ENCODE data around the gene TMEM45B. TPM values are rescaled to one million over a fixed set of nuclear protein-coding genes. Genes with fewer than 3 reads are reported as not detected.

Gene TMEM45B
- total and polyA plus RNA-seq, 5 experiments from 2014 or later, result 0.96 to 6.1 (median 1.7) TPM

- peak overlapping the region in 1 of 10 donors; percentile 33 for H3K27ac Mint-ChIP-seq
- no peaks in the 10 kb centered on the region for H3K9me3 Mint-ChIP-seq
- POLR2A ChIA-PET, result interaction anchor here (1.2 kb wide), 1 partner anchor 10 kb away, joined by 3 read pairs; no protein-coding TSS in a partner anchor
- H3K27me3 Mint-ChIP-seq, result no peaks in the 10 kb centered on the region
- ATAC-seq (no peak), DNase-seq (no peak)
- peaks cover 22 to 33% (median 26%) of the 10 kb centered on the region in 4 donors for H3K4me1 Mint-ChIP-seq
- H3K36me3 Mint-ChIP-seq, result peaks cover 5 to 94% (median 43%) of the 10 kb centered on the region in 3 donors
- no peak overlapping the region for H3K4me3 Mint-ChIP-seq
Measured at GRCh38 chr11:129885381-129885780, 69.7 kb downstream of the TMEM45B start.

- Mint-ChIP-seq H3K36me3 (peaks cover 5 to 85% (median 26%) of the 10 kb centered on the region in 3 donors), H3K27ac (peak overlapping the region in 9 of 10 donors; percentile 16 to 93 (median 79)), H3K4me1 (peaks cover 26 to 50% (median 43%) of the 10 kb centered on the region in 4 donors), H3K9me3 (no peaks in the 10 kb centered on the region), H3K4me3 (peak overlapping the region in 7 of 10 donors; percentile 31 to 76 (median 59)), H3K27me3 (no peaks in the 10 kb centered on the region)
- peak; percentile 96 for ATAC-seq
- peak in 7 of 10 donors; percentile 17 to 60 (median 28) for DNase-seq
- POLR2A ChIA-PET, result interaction anchor here (0.8 to 1.6 kb wide), 5 partner anchors 9 to 114 kb away, joined by 3 to 5 read pairs (median 3); partner anchors contain the start of gene PRDM10
Measured at GRCh38 chr11:129888451-129888850, 72.8 kb downstream of the TMEM45B start.

DNA sequence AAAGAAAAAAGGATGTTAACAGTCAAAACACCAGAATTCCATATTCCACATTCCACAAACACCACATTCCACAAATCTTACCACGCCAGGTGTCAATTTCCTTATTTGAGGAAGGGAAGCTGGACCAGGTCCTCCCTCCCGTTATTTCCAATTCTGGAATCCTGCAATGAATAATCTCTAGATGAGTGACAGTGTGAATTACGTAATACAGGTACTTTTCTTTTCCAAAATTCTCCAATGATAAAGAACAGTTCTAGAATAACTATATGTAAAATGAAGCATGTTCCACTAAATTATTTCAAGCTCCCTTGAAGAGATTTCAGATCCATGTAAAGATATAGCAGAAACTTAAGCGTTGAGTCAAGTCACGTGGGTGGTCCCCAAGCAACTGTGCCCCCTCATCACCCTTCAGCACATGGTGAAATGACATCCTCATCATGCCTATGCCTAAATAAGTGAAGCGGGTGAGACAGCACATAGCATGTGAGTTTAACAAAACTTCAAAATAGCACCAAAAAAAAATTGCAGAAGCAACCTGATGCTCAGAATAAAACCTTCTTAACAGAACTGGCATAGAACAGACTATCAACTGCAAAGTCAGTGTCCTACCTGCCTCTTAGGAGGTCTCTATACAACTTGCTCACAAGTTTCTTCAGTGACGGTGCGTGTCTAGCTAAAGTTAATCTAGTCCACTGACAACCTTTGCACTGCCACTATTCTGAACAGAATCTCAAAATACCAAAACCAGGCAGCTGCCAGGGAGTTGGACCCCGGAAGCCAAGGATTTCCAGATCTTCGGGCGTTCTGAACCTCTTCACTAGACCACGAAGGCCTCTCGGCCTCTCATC, 78.9 kb downstream of the TMEM45B start:
- Mint-ChIP-seq H3K9me3 (no peaks in the 10 kb centered on the region), H3K27me3 (no peaks in the 10 kb centered on the region), H3K4me3 (peak overlapping the region; percentile 82 to 94 (median 92)), H3K27ac (peak overlapping the region; percentile 76 to 94 (median 90)), H3K4me1 (peaks cover 31 to 49% (median 47%) of the 10 kb centered on the region in 4 donors), H3K36me3 (peaks cover 2 to 29% (median 3%) of the 10 kb centered on the region in 3 donors)
- POLR2A ChIA-PET, result interaction anchor here (0.6 to 2.0 kb wide), 11 partner anchors 7 to 228 kb away, joined by 3 to 18 read pairs (median 4); partner anchors contain the start of gene PRDM10
- ATAC-seq (peak; percentile 6 to 27), DNase-seq (peak in 2 of 10 donors; percentile 19 to 34)

GRCh38 chr11:129895126-129896041, 79.7 kb downstream of the TMEM45B start, which contains the start of gene NFRKB:
TSS of gene NFRKB (minus strand) at chr11:129895578. CDS start at chr11:129892849, 2,729 bp downstream.
- H3K36me3 Mint-ChIP-seq, result peaks cover 0 to 27% (median 3%) of the 10 kb centered on the region in 3 donors
- POLR2A ChIA-PET, result interaction anchor here (0.6 to 2.0 kb wide), 10 partner anchors 8 to 227 kb away, joined by 3 to 18 read pairs (median 4); partner anchors contain the start of gene PRDM10
- peak; percentile 93 to 94 for ATAC-seq
- no peaks in the 10 kb centered on the region for H3K9me3 Mint-ChIP-seq
- peak within 1 kb of the TSS; percentile 82 to 94 (median 92) for H3K4me3 Mint-ChIP-seq
- peaks cover 24 to 43% (median 38%) of the 10 kb centered on the region in 4 donors for H3K4me1 Mint-ChIP-seq
- DNase-seq, result peak; percentile 67 to 92 (median 87)
- no peaks in the 10 kb centered on the region for H3K27me3 Mint-ChIP-seq
- H3K27ac Mint-ChIP-seq, result peak within 1 kb of the TSS; percentile 76 to 94 (median 90)

DNA sequence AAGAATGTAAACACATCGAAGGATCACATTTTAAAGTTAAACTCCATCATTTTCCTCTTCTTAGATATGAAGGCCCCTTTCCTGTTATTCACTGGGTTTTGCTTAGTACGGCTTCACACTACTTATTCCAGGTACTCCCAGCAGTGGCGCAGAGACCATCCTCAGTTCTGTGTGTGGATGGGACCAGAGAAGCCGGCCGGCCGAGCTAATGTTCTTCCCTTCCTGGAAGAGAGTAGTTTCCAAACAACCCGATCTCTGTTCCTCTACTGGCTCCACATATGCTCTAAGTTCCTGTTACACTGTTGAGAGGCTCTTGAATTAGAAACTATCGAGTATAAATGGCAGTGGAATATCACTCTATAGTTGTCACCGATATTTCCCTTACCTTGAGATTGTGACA, 80.4 kb downstream of the TMEM45B start:
- ATAC-seq, result no peak
- H3K36me3 Mint-ChIP-seq, result peaks cover 0 to 26% (median 3%) of the 10 kb centered on the region in 3 donors
- no peaks in the 10 kb centered on the region for H3K27me3 Mint-ChIP-seq
- H3K27ac Mint-ChIP-seq, result peak overlapping the region; percentile 76 to 94 (median 86)
- no peaks in the 10 kb centered on the region for H3K9me3 Mint-ChIP-seq
- POLR2A ChIA-PET, result interaction anchor here (1.0 to 2.0 kb wide), 7 partner anchors 9 to 175 kb away, joined by 3 to 18 read pairs (median 5); partner anchors contain the start of gene PRDM10
- peak overlapping the region; percentile 82 to 94 (median 92) for H3K4me3 Mint-ChIP-seq
- DNase-seq, result no peak
- H3K4me1 Mint-ChIP-seq, result peaks cover 24 to 43% (median 37%) of the 10 kb centered on the region in 4 donors

DNA sequence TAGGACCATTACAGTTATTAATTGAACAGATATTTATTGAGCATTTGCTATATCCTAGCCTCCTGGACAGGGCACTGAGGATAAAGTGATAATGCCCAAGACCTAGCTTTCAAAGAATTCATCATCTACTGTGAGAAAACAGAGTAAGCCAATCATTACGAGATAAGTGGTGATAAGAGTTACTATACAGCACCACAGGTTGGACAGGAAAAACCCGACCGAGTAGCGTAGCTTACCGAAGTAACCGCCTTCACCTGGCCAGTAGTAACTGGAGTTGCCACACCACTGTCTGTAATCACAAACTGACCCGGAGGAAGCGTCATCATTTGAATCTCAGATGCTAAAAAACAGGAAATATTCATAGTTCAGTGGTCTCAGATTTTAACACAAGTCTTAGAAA, 89.8 kb downstream of the TMEM45B start:
- H3K9me3 Mint-ChIP-seq, result no peaks in the 10 kb centered on the region
- H3K27me3 Mint-ChIP-seq, result no peaks in the 10 kb centered on the region
- H3K36me3 Mint-ChIP-seq, result peaks cover 6 to 76% (median 44%) of the 10 kb centered on the region in 3 donors
- H3K4me1 Mint-ChIP-seq, result no peaks in the 10 kb centered on the region
- ATAC-seq (no peak), DNase-seq (no peak)
- no peak overlapping the region for H3K4me3 Mint-ChIP-seq
- H3K27ac Mint-ChIP-seq, result no peak overlapping the region
- POLR2A ChIA-PET, result interaction anchor here (1.6 kb wide), 1 partner anchor 10 kb away, joined by 6 read pairs; the partner anchor contains the start of gene NFRKB

Other genes starting within 250 kb of the TMEM45B start
- 10 to 100 TPM; 60.1 to 61.4 TPM for gene NFRKB, start 79.7 kb downstream of the TMEM45B start, total RNA-seq
- 10 to 100 TPM; 16.9 to 21.9 (median 17.6) TPM for gene NFRKB, start 79.7 kb downstream of the TMEM45B start, polyA plus RNA-seq
- gene PRDM10, start 187.0 kb downstream of the TMEM45B start, total RNA-seq, result 10 to 100 TPM; 13.6 to 16.5 TPM
- 1 to 10 TPM in 2 of 3 donors, under 1 TPM in 1; 0.87 to 3.7 (median 1.9) TPM for gene PRDM10, start 187.0 kb downstream of the TMEM45B start, polyA plus RNA-seq

All from naive thymus-derived CD8-positive, alpha-beta T cell (primary cell).